Measurements from ENCODE around the gene IGFBP7.

IGFBP7 gene

GRCh38 chr4:57116245-57116644, 6.1 kb upstream of the IGFBP7 start:
- no peaks in the 10 kb centered on the region for H3K4me1 ChIP-seq
- no peak overlapping the region for H3K27ac ChIP-seq
- H2AFZ ChIP-seq = no peak overlapping the region
- no peak overlapping the region for H3K9ac ChIP-seq
- H3K9me3 ChIP-seq (ENCODE audit: control insufficient read depth, low read length) = no peaks in the 10 kb centered on the region
- peak overlapping the region; percentile 38 for H3K4me2 ChIP-seq (ENCODE audit: low read length)
- no peak overlapping the region for H3K4me3 ChIP-seq (ENCODE audit: low read depth, low read length)
- no peaks in the 10 kb centered on the region for H3K27me3 ChIP-seq (ENCODE audit: control insufficient read depth, insufficient read depth, low read length)
- no peaks in the 10 kb centered on the region for H3K79me2 ChIP-seq
- TF ChIP-seq, protein P1, sequence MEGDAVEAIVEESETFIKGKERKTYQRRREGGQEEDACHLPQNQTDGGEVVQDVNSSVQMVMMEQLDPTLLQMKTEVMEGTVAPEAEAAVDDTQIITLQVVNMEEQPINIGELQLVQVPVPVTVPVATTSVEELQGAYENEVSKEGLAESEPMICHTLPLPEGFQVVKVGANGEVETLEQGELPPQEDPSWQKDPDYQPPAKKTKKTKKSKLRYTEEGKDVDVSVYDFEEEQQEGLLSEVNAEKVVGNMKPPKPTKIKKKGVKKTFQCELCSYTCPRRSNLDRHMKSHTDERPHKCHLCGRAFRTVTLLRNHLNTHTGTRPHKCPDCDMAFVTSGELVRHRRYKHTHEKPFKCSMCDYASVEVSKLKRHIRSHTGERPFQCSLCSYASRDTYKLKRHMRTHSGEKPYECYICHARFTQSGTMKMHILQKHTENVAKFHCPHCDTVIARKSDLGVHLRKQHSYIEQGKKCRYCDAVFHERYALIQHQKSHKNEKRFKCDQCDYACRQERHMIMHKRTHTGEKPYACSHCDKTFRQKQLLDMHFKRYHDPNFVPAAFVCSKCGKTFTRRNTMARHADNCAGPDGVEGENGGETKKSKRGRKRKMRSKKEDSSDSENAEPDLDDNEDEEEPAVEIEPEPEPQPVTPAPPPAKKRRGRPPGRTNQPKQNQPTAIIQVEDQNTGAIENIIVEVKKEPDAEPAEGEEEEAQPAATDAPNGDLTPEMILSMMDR (IDR thresholded peaks at IDR 0.05) = no peak
- H3K36me3 ChIP-seq (ENCODE audit: control insufficient read depth, insufficient read depth, low read length) = no peaks in the 10 kb centered on the region

- no peaks in the 10 kb centered on the region for H3K27me3 ChIP-seq (ENCODE audit: control insufficient read depth, insufficient read depth, low read length)
These were observed 4.8 kb upstream of the IGFBP7 start for GRCh38 chr4:57114973-57115372.

GRCh38 chr4:57113870-57114269, 3.7 kb upstream of the IGFBP7 start:
- Histone ChIP-seq H3K27me3 (ENCODE audit: control insufficient read depth, insufficient read depth, low read length) (no peaks in the 10 kb centered on the region), H3K4me2 (ENCODE audit: low read length) (no peak overlapping the region), H3K27ac (no peak overlapping the region), H3K36me3 (ENCODE audit: control insufficient read depth, insufficient read depth, low read length) (no peaks in the 10 kb centered on the region), H3K9ac (no peak overlapping the region), H3K9me3 (ENCODE audit: control insufficient read depth, low read length) (no peaks in the 10 kb centered on the region), H3K4me3 (ENCODE audit: low read depth, low read length) (no peak overlapping the region), H3K79me2 (no peaks in the 10 kb centered on the region), H3K4me1 (no peaks in the 10 kb centered on the region), H2AFZ (no peak overlapping the region)
- TF ChIP-seq, protein P1 (IDR thresholded peaks at IDR 0.05) = no peak

More at GRCh38 chr4:57114973-57115372, 4.8 kb upstream of the IGFBP7 start:
- Histone ChIP-seq H3K27ac (no peak overlapping the region), H3K4me2 (ENCODE audit: low read length) (no peak overlapping the region), H3K4me3 (ENCODE audit: low read depth, low read length) (no peak overlapping the region), H3K4me1 (no peaks in the 10 kb centered on the region), H3K36me3 (ENCODE audit: control insufficient read depth, insufficient read depth, low read length) (no peaks in the 10 kb centered on the region), H3K79me2 (no peaks in the 10 kb centered on the region), H3K9ac (no peak overlapping the region), H3K9me3 (ENCODE audit: control insufficient read depth, low read length) (no peaks in the 10 kb centered on the region), H2AFZ (no peak overlapping the region)
- TF ChIP-seq, protein P1 (IDR thresholded peaks at IDR 0.05) = no peak

GRCh38 chr4:57110640-57111511, 691 bp upstream of the IGFBP7 start:
- H3K79me2 ChIP-seq = no peaks in the 10 kb centered on the region
- H3K9ac ChIP-seq = no peak overlapping the region
- TF ChIP-seq, protein P1 (IDR thresholded peaks at IDR 0.05) = no peak
- H2AFZ ChIP-seq = peak overlapping the region; percentile 23
- H3K4me1 ChIP-seq = no peaks in the 10 kb centered on the region
- H3K27me3 ChIP-seq (ENCODE audit: control insufficient read depth, insufficient read depth, low read length) = no peaks in the 10 kb centered on the region
- H3K4me2 ChIP-seq (ENCODE audit: low read length) = peak overlapping the region; percentile 30
- peak overlapping the region; percentile 66 for H3K27ac ChIP-seq
- peak overlapping the region; percentile 35 for H3K4me3 ChIP-seq (ENCODE audit: low read depth, low read length)
- no peaks in the 10 kb centered on the region for H3K9me3 ChIP-seq (ENCODE audit: control insufficient read depth, low read length)
- no peaks in the 10 kb centered on the region for H3K36me3 ChIP-seq (ENCODE audit: control insufficient read depth, insufficient read depth, low read length)
